ENCODE results near the gene GFM2. TPM values are rescaled to one million over a fixed set of nuclear protein-coding genes. Genes with fewer than 3 reads are reported as not detected.
"Not testable (repeated sequence)": the region's sequence is repeated elsewhere in the genome, so short reads cannot be mapped to it uniquely, and the experiment has no call there.

Gene GFM2
- total and polyA plus RNA-seq, 2 of the 13 experiments (the other 11 are each of a cell fraction or from before 2014, with no cell fraction given): 22.0 to 41.6 TPM

GRCh38 chr5:74798977-74799911, 32.3 kb upstream of the GFM2 start:
- 99% methylated on average over 16 of the region's 21 CpGs for WGBS (ENCODE audit: low lambda C conversion rate)
- Histone ChIP-seq H3K4me1 (ENCODE audit: insufficient read depth, low read length) (no peaks in the 10 kb centered on the region), H3K9me3 (ENCODE audit: low read length) (no peaks in the 10 kb centered on the region), H4K20me1 (ENCODE audit: insufficient read depth, low read length) (no peaks in the 10 kb centered on the region), H3K9ac (ENCODE audit: insufficient read depth, low read depth, low read length) (no peak overlapping the region), H3K4me3 (replicated peaks in 1 of 3; ENCODE audit: insufficient read depth in 1 of 3, low read depth in 2 of 3, low read length in 3 of 3) (no peak overlapping the region), H3K79me2 (ENCODE audit: insufficient read depth, low read length) (no peaks in the 10 kb centered on the region), H3K27ac (ENCODE audit: extremely low read length, insufficient read depth, low read length) (no peak overlapping the region), H3K36me3 (replicated peaks in 1 of 2; ENCODE audit: control insufficient read depth in 1 of 2, insufficient read depth in 2 of 2, low read length in 2 of 2) (peaks cover 25 to 68% of the 10 kb centered on the region in 2 experiments), H3K27me3 (ENCODE audit: control insufficient read depth in 1 of 2, insufficient read depth in 2 of 2, low read length in 2 of 2) (no peaks in the 10 kb centered on the region), H2AFZ (ENCODE audit: low read length) (no peak overlapping the region), H3K4me2 (ENCODE audit: low read depth, low read length) (no peak overlapping the region)
- ChIA-PET CTCF (ENCODE audit: low intra/inter-chr PET ratio, low total read pairs) (no interaction called here), POLR2A (no interaction called here)
- intact Hi-C loops (cut with micrococcal nuclease; ENCODE audit: unreplicated experiment) (no loop called here), in situ Hi-C loops (cut with HindIII; ENCODE audit: extremely low pct_ligation_motif_present, low pct_unique_long_range_greater_than_20kb) (no loop called here)
- TF ChIP-seq ZNF687 (CRISPR knock-in tag; IDR thresholded peaks at IDR 0.05) (peak; percentile 25; the same call in 1 of the 2 replicates), SRSF1 (optimal IDR thresholded peaks at IDR 0.05; ENCODE audit: low read depth, low read length) (no peak), ZBTB33 (CRISPR knock-in tag; IDR thresholded peaks at IDR 0.05) (0 out of 2 replicates have a peak, but pooled peaks have one; percentile 33)
- FAIRE-seq: no peak
- no TSS peak for BruUV-seq (replicated peaks)
- DNase-seq (ENCODE audit: low spot score): peak; percentile 3
- ATAC-seq: peak; percentile 38

GRCh38 chr5:74791669-74792068, 24.8 kb upstream of the GFM2 start:
- POLR2A ChIA-PET; intact Hi-C loops (cut with micrococcal nuclease; ENCODE audit: unreplicated experiment); H3K27ac ChIP-seq (ENCODE audit: extremely low read length, insufficient read depth, low read length); in situ Hi-C loops (cut with HindIII; ENCODE audit: extremely low pct_ligation_motif_present, low pct_unique_long_range_greater_than_20kb); H2AFZ ChIP-seq (ENCODE audit: low read length); ATAC-seq; H3K79me2 ChIP-seq (ENCODE audit: insufficient read depth, low read length); H3K4me1 ChIP-seq (ENCODE audit: insufficient read depth, low read length); H4K20me1 ChIP-seq (ENCODE audit: insufficient read depth, low read length); H3K4me2 ChIP-seq (ENCODE audit: low read depth, low read length); FAIRE-seq; H3K9me3 ChIP-seq (ENCODE audit: low read length); H3K9ac ChIP-seq (ENCODE audit: insufficient read depth, low read depth, low read length); CTCF ChIA-PET (ENCODE audit: low intra/inter-chr PET ratio, low total read pairs); DNase-seq (ENCODE audit: low spot score); H3K27me3 ChIP-seq (ENCODE audit: control insufficient read depth in 1 of 2, insufficient read depth in 2 of 2, low read length in 2 of 2); H3K4me3 ChIP-seq (replicated peaks in 1 of 3; ENCODE audit: insufficient read depth in 1 of 3, low read depth in 2 of 3, low read length in 3 of 3): not testable (repeated sequence)
- WGBS (ENCODE audit: low lambda C conversion rate): 98% methylated on average over 3 of the region's 3 CpGs
- TSS peak; percentile 9 for BruUV-seq (replicated peaks)
- H3K36me3 ChIP-seq (replicated peaks in 1 of 2; ENCODE audit: control insufficient read depth in 1 of 2, insufficient read depth in 2 of 2, low read length in 2 of 2): peaks cover 16 to 73% of the 10 kb centered on the region in 2 experiments; a peak in 4 of 5 replicates
